ENCODE data around the gene VSTM4.

GRCh38 chr10:49120911-49121310 lies 5.6 kb upstream of the VSTM4 start:
- no peak for TF ChIP-seq ZNF140 (CRISPR knock-in tag; IDR thresholded peaks at IDR 0.05)
- TF ChIP-seq USF2 (CRISPR knock-in tag; IDR thresholded peaks at IDR 0.05): no peak
- TF ChIP-seq, protein P1, sequence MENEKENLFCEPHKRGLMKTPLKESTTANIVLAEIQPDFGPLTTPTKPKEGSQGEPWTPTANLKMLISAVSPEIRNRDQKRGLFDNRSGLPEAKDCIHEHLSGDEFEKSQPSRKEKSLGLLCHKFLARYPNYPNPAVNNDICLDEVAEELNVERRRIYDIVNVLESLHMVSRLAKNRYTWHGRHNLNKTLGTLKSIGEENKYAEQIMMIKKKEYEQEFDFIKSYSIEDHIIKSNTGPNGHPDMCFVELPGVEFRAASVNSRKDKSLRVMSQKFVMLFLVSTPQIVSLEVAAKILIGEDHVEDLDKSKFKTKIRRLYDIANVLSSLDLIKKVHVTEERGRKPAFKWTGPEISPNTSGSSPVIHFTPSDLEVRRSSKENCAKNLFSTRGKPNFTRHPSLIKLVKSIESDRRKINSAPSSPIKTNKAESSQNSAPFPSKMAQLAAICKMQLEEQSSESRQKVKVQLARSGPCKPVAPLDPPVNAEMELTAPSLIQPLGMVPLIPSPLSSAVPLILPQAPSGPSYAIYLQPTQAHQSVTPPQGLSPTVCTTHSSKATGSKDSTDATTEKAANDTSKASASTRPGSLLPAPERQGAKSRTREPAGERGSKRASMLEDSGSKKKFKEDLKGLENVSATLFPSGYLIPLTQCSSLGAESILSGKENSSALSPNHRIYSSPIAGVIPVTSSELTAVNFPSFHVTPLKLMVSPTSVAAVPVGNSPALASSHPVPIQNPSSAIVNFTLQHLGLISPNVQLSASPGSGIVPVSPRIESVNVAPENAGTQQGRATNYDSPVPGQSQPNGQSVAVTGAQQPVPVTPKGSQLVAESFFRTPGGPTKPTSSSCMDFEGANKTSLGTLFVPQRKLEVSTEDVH (IDR thresholded peaks at IDR 0.05; ENCODE audit: low read depth, partially characterized antibody): no peak
- TF ChIP-seq NFE2L1 (tag; IDR thresholded peaks at IDR 0.05; ENCODE audit: borderline replicate concordance, low read depth): no peak
- TF ChIP-seq ZNF583 (CRISPR knock-in tag; IDR thresholded peaks at IDR 0.05): no peak
- TF ChIP-seq POLR2A (conservative IDR thresholded peaks at IDR 0.05): no peak
- no peak for TF ChIP-seq U2AF2 (optimal IDR thresholded peaks at IDR 0.05; ENCODE audit: low read depth, low read length)
- no peak for TF ChIP-seq ZFP36 (IDR thresholded peaks at IDR 0.05; ENCODE audit: low read depth, low read length, partially characterized antibody)
